HEK293T (cell line): ENCODE measurements around the gene SYNE1.

ENCODE experiments used
- CTCF ChIA-PET: fragments of 350-600 bp; formaldehyde crosslinking; extraction: SDS; loops from one replicate; lab custom pipeline; 2021; ENCODE audit warnings: antibody characterized with exemption, inconsistent platforms; lab: Yijun Ruan, JAX
- POLR2A ChIA-PET: fragments of 350-600 bp; formaldehyde crosslinking; extraction: SDS; loops from one replicate; lab custom pipeline; 2020; ENCODE audit warnings: antibody characterized with exemption, inconsistent platforms; lab: Yijun Ruan, JAX
- DNase-seq: peaks from one replicate; pipeline ENCODE4 v3.0.0; 2012; ENCODE audit warnings: mixed read lengths; ENCODE audit errors: extremely low spot score
- ARNT ChIP-seq: fragments of 450-650 bp; IDR thresholded peaks from 2 replicates; pipeline ENCODE4 v1.6.1; 2017; ENCODE audit warnings: mild to moderate bottlenecking
- BHLHE40 ChIP-seq: fragments of 450-650 bp; IDR thresholded peaks from 2 replicates; pipeline ENCODE4 v1.6.1; 2016; ENCODE audit warnings: mild to moderate bottlenecking, moderate library complexity, borderline replicate concordance
- CTBP1 ChIP-seq: fragments of 450-650 bp; IDR thresholded peaks from 2 replicates; pipeline ENCODE4 v1.6.1; 2016; ENCODE audit warnings: borderline replicate concordance
- ELF4 ChIP-seq: fragments of 450-650 bp; IDR thresholded peaks from 2 replicates; pipeline ENCODE4 v1.6.1; 2017; ENCODE audit warnings: antibody characterized with exemption
- FOXA1 ChIP-seq: fragments of 450-650 bp; IDR thresholded peaks from 2 replicates; pipeline ENCODE4 v1.6.1; 2016; ENCODE audit warnings: mild to moderate bottlenecking
- FOXK2 ChIP-seq: fragments of 450-650 bp; IDR thresholded peaks from 2 replicates; pipeline ENCODE4 v1.6.1; 2016; ENCODE audit warnings: mild to moderate bottlenecking
- FOXM1 ChIP-seq: fragments of 450-650 bp; IDR thresholded peaks from 2 replicates; pipeline ENCODE4 v1.6.1; 2017; ENCODE audit warnings: mild to moderate bottlenecking, borderline replicate concordance
- HDGF ChIP-seq: fragments of 450-650 bp; IDR thresholded peaks from 2 replicates; pipeline ENCODE4 v1.6.1; 2017; ENCODE audit warnings: antibody characterized with exemption, borderline replicate concordance
- L3MBTL2 ChIP-seq: fragments of 450-650 bp; conservative IDR thresholded peaks from 2 replicates; pipeline ENCODE4 v1.6.1; 2016; ENCODE audit warnings: mild to moderate bottlenecking
- LEF1 ChIP-seq: fragments of 450-650 bp; IDR thresholded peaks from 2 replicates; pipeline ENCODE4 v1.6.1; 2017; ENCODE audit warnings: mild to moderate bottlenecking, borderline replicate concordance
- NFRKB ChIP-seq: fragments of 450-650 bp; IDR thresholded peaks from 2 replicates; pipeline ENCODE4 v1.6.1; 2016; ENCODE audit warnings: mild to moderate bottlenecking, moderate library complexity
- SP1 ChIP-seq: fragments of 450-650 bp; IDR thresholded peaks from 2 replicates; pipeline ENCODE4 v1.6.1; 2017
- SUZ12 ChIP-seq: fragments of 450-650 bp; IDR thresholded peaks from 2 replicates; pipeline ENCODE4 v1.6.1; 2016; ENCODE audit warnings: mild to moderate bottlenecking
- TARDBP ChIP-seq: fragments of 450-650 bp; IDR thresholded peaks from 2 replicates; pipeline ENCODE4 v1.6.1; 2016
- ZNF384 ChIP-seq: fragments of 450-650 bp; IDR thresholded peaks from 2 replicates; pipeline ENCODE4 v1.6.1; 2016
- TF ChIP-seq, protein P1 (sequence below): fragments of 450-650 bp; IDR thresholded peaks from 2 replicates; pipeline ENCODE4 v1.6.1; 2016

Gene SYNE1

GRCh38 chr6:152161501-152161900, 475.7 kb downstream of the SYNE1 start:
- CTCF ChIA-PET = no interaction called here
- POLR2A ChIA-PET = no interaction called here
- TF ChIP-seq SP1 (no peak), BHLHE40 (no peak), LEF1 (no peak), FOXM1 (no peak), SUZ12 (no peak), NFRKB (no peak), ELF4 (no peak), TARDBP (no peak), CTBP1 (no peak), FOXA1 (no peak), ZNF384 (no peak), ARNT (no peak)
- TF ChIP-seq, protein P1, sequence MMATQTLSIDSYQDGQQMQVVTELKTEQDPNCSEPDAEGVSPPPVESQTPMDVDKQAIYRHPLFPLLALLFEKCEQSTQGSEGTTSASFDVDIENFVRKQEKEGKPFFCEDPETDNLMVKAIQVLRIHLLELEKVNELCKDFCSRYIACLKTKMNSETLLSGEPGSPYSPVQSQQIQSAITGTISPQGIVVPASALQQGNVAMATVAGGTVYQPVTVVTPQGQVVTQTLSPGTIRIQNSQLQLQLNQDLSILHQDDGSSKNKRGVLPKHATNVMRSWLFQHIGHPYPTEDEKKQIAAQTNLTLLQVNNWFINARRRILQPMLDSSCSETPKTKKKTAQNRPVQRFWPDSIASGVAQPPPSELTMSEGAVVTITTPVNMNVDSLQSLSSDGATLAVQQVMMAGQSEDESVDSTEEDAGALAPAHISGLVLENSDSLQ = no peak
- no peak for DNase-seq

DNA sequence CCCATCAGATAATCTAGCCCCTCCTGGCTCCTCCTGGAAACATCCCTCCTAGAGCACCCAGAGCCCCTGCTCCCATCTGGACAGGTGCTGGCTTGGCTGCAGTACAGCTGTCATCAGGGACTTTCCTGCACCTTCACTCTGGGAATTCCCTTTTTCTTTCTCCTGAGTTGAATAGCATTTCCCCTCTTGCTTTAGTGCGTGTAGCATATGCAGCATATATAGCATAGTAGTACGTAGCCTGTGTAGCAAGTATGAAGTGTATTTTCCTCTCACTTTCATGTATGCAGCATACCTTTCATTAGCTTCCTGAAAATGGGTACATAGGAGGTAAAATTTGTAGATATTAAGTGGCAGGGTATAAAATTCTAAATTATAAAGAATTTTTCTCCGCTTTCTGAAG, 476.8 kb downstream of the SYNE1 start:
- no peak for DNase-seq
- POLR2A ChIA-PET = no interaction called here
- CTCF ChIA-PET = no interaction called here
- TF ChIP-seq FOXK2 (no peak), NFRKB (no peak), FOXA1 (no peak), CTBP1 (no peak), L3MBTL2 (no peak), SP1 (no peak), ELF4 (no peak), TARDBP (no peak), SUZ12 (no peak), HDGF (no peak), FOXM1 (no peak), LEF1 (no peak), ZNF384 (no peak), BHLHE40 (no peak), ARNT (no peak)
- TF ChIP-seq, protein P1 = no peak

- no peak for TF ChIP-seq NFRKB
- TF ChIP-seq LEF1 = no peak
- TF ChIP-seq TARDBP = no peak
- TF ChIP-seq L3MBTL2 = no peak
- no peak for TF ChIP-seq ARNT
- no peak for TF ChIP-seq BHLHE40
- TF ChIP-seq SP1 = no peak
- no peak for TF ChIP-seq CTBP1
- no peak for TF ChIP-seq FOXK2
- no peak for TF ChIP-seq ZNF384
- TF ChIP-seq HDGF = no peak
- TF ChIP-seq, protein P1 = no peak
- no peak for TF ChIP-seq SUZ12
- no peak for TF ChIP-seq FOXA1
- no peak for TF ChIP-seq ELF4
- TF ChIP-seq FOXM1 = no peak
- ChIA-PET CTCF (no interaction called here), POLR2A (no interaction called here)
- no peak for DNase-seq
These were observed 481.4 kb downstream of the SYNE1 start for GRCh38 chr6:152155792-152156191.

DNA sequence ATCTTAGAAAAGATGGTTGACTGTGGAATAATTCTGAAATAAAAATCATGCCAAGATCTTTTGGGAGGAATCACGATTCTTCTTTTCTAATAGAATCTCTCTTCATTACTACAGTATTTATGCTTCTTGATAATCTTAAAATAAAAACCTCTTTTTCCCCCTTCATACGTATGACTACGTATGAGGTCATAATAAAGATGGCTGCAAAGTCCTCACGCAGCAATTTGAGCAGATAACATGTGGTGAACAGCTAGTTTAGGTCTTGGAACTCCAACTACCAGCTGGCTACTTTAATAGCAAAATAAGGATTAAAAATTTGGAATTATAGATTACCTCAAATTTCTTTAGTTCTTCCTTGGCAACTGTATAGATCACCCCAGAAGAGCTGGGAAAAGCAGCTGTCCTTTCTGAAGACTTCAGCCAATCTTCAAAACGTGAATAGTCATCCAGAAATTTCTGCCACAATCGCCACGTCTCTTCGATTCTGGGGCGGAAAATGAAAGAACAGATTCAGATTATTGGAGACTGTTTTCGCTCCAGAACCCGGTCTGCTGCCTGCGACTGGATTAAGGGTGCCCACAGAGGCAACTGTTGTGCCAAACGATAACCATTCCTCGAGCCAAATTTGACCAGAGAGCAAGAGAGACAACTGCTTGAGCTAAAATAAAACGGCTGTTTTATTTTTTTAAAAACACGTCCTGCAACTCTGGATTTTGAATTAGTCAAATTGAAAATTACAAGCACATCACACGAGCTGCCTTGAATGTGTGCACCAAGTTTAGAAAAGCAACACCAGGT, 482.4 kb downstream of the SYNE1 start:
- TF ChIP-seq FOXA1 (no peak), L3MBTL2 (no peak), ELF4 (no peak), FOXK2 (no peak), LEF1 (no peak), CTBP1 (no peak), ZNF384 (no peak), NFRKB (no peak), SUZ12 (no peak), FOXM1 (no peak), TARDBP (no peak), BHLHE40 (no peak)
- TF ChIP-seq, protein P1 = no peak
- ChIA-PET POLR2A (no interaction called here), CTCF (no interaction called here)
- DNase-seq = no peak

- DNase-seq = no peak
- TF ChIP-seq LEF1 = no peak
- TF ChIP-seq FOXK2 = no peak
- no peak for TF ChIP-seq CTBP1
- no peak for TF ChIP-seq FOXA1
- TF ChIP-seq TARDBP = no peak
- POLR2A ChIA-PET = no interaction called here
- CTCF ChIA-PET = no interaction called here
These were observed 485.2 kb downstream of the SYNE1 start for GRCh38 chr6:152151920-152152319.
